ENCODE measurements around the gene UBE2O.

UBE2O gene

GRCh38 chr17:76385892-76386786 is 66.8 kb downstream of the UBE2O start:
- peak; percentile 38 for DNase-seq

DNA sequence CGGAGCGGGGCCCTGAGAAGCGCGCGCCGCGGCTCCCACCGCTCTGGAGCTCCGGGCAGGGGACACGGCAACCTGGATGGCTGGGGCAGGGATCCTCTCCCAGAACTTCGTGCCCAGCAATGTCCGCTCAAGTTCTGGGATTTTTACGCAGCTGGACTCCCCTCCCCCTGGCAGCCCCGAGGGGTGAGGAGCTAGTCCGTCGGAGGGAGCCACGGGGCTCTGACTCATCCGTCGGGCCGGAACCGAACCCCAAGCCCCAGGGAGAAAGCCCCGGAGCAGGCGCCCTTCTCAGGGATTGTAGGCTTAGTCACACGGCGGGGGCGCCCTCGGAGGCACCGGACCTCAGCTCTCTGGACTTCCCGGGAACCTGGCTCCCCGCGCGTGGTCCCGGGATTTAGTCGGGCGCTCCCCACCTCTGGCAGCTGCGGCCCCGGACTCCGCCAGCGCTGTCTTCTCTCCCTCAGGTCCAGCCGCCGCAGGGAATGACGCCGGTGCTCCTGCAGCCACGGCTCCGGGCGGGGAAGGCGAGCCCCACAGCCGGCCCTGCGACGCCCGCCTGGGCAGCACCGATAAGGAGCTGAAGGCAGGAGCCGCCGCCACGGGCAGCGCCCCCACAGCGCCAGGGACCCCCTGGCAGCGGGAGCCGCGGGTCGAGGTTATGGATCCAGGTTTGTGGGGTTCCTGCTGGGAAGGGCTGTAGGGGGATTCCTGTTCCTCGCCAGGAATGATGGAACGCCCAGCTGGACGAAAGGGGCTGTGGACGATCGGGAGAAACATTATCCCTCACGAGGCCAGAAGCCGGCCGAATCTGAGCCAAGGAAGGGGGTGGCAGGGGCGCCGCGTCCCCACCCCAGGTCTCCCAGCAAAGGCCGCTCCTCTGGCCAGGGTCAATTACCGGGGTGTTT is 67.7 kb downstream of the UBE2O start:
- DNase-seq, result no peak

- DNase-seq, result no peak
Measured at GRCh38 chr17:76384222-76384986, 68.5 kb downstream of the UBE2O start, which contains the start of gene SPHK1. Gene SPHK1 (plus strand): TSS chr17:76384609. CDS start chr17:76385645, 1,036 bp downstream.

DNA sequence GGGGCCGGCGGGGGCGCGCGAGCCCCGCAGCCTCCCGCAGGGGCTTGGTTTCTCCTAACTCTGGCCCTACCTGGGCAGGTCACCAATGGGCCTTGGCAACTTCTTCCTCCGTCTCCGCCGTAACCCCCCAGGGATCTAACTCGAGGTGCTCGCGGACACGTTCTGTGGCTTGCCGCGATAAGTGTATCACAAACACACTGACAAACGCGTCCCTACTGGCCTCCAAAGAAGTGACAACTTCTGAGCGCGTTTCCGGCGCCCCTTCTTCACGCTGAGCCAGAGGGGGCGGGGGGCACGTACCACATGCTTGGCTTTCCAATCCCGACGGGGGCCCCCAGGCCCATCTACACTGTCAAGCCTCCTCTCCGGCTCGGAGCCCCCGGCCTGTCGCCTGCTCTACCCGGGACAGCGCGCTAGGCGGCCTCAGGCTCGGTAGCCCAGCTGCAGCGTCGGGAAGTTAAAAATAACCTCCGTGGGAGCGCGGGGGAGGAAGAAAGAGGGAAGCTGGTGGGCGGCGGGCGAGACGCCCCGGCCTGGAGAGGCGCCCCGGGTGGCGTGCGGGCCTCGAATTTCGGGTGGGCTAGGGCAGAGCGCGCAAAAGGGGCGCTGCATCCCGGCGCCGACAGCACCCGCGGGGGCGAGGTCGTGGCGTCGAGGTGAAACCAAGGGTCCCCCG is 69.3 kb downstream of the UBE2O start:
- DNase-seq, result no peak

DNA sequence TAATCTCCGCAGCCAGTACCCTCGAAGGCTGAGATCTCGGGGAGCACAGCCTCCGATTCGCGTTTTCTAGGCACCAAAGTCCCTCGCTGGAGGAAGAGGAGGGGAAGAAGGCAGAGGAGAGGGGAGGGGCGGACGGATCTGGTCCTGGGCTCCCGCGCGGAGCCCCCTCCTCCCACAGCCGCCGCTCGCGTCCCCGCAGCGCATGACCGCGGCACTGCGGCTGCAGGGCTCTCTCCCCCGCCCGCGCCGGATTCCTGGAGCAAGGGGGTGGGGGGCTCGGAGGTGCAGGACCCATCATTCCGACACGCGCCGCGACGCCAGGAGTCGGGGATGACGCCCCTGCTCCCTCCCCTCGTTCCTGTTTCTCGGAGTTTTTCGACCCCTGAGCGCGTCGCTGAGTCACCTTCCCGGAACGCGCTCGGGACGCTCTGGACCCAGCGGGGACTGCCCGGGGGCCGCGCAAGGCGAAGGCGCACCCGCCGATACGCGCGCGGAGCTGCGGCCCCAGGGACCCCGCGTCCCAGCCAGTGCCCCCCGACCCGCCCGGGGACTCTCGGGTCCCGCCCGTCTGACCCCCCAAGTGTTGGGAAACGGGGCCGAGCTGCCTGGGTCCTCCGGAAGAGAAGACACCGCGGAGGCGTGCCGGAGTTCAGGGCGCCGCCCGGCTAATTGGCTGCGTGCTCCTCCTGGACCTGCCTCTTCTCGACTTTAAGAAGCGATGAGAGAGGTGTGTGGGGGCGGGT is 70.0 kb downstream of the UBE2O start:
- DNase-seq, result no peak

- DNase-seq, result no peak
Measured at GRCh38 chr17:76382351-76382802, 70.6 kb downstream of the UBE2O start.

GRCh38 chr17:76381633-76382350 is 71.2 kb downstream of the UBE2O start:
- DNase-seq, result no peak

DNA sequence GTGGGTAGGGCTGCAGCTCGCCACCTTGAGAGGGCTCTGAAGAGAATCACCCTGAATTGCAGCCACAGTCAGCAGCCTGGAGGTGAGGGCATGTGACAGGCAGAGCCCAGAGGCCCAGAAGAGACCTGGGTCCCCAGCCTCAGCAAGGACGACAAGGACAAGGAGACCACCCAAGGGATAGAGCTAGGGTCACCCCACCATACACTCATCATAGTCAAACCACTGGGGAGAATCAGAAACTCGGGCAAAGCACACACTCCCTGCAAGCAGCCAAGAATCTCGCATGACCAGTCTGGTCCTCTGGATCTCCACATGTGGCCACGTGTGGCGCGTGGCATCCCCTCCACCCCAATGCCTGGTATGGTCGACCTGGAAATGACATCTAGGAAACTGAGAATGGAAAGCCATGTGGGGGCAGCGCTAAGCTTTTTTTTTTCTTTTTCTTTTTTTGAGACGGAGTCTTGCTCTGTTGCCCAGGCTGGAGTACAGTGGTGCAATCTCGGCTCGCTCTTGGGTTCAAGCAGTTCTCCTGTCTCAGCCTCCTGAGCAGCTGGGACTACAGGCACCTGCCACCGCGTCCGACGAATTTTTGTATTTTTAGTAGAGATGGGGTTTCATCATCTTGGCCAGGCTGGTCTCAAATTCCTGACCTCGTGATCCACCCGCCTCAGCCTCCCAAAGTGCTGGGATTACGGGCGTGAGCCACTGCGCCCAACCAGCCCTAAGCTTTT is 73.1 kb downstream of the UBE2O start:
- DNase-seq, result no peak

DNA sequence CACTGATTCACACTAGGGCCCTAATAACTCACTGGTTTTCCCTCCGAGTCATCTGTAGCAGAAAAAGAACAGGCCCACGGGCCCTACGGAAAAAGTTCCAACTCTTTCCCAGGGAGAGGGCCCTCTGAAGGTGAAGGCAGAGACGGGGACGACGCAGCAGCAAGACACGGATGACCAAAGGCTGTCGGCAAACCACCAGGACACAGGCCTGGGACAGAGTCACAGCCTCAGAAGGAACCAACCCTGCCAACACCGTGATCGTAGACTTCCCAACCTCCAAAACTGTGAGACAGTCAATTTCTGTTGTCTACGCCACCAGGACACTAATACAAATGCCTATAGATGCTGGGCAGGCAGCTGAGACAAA is 73.7 kb downstream of the UBE2O start:
- no peak for DNase-seq

DNA sequence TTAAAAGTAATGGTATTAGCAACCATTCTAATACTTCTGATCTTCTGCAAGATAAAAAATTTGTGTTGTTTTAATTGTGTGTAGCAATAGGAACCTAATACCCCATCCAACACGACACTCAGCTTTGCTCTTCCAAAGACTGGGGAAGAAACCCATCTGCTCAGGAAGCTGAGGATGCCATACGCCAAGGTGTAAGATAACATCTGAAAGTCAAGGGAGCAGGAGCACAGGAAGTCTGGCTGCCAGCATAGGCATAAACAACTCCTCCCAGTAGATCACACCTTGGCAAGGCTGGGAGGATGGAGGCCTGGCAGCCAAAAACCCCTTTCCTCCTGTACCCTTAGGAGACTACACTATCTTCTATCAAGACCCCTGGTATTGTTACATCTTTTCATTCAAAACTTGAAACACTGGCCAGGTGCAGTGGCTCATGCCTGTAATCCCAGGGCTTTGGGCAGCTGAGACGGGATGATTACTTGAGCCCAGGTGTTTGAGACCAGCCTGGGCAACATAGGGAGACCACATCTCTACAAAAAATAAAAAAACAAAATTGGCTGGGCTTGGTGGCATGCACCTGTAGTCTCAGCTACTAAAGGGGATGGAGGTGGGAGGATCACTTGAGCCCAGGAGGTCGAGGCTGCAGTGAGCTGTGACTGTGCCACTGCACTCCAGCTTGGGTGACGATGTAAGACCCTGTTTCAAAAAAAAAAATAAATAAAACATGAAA is 74.2 kb downstream of the UBE2O start:
- DNase-seq, result no peak

- no peak for DNase-seq
Measured at GRCh38 chr17:76376318-76377133, 76.4 kb downstream of the UBE2O start.

- DNase-seq, result no peak
Measured at GRCh38 chr17:76371656-76372628, 81.0 kb downstream of the UBE2O start.

GRCh38 chr17:76370261-76370993 is 82.5 kb downstream of the UBE2O start:
- no peak for DNase-seq

- DNase-seq, result no peak
Measured at GRCh38 chr17:76369804-76370203, 83.1 kb downstream of the UBE2O start.

DNA sequence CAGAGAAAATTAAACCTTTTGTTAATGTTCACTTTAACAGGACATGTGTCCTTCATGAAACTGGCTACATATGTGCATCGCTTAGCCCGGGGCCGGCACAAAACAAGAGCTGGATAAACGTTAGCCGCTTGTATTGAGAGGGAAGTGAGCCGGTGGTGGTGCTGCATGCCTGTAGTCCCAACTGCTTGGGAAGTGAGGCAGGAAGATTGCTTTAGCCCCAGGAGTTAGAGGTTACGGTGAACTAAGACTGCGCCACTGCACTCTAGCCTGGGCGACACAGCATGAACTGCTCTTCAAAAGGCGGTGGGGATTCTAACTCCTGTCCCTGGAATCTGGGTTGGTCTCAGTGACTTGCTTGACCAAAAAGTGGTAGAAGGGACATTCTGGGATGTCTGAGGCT is 83.6 kb downstream of the UBE2O start:
- no peak for DNase-seq

DNA sequence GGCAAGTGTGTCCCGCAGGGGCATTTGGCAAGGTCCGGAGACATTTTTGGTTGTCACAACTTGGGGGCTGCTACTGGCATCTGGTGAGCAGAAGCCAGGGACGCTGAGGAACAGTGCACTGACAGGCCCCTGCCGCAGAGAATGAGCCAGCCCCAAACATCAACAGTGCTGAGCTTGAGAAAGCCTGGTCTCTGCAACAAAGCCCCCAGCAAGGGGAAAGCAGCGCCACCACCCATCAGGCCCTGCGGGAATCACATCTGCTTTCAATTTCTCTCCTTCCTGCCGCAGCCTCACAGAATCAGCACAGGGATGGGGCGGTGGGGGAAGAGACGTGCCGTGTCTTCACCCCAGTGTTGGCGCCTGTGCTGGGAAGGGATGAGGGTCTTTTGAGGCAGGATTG is 84.4 kb downstream of the UBE2O start:
- no peak for DNase-seq

GRCh38 chr17:76367642-76368041 is 85.3 kb downstream of the UBE2O start:
- no peak for DNase-seq
